Measurements from ENCODE around the gene CDSN. TPM values are rescaled to one million over a fixed set of nuclear protein-coding genes. Genes with fewer than 3 reads are reported as not detected.

Gene CDSN
- total RNA-seq, 1 donor from 2014 or later: not detected

DNA sequence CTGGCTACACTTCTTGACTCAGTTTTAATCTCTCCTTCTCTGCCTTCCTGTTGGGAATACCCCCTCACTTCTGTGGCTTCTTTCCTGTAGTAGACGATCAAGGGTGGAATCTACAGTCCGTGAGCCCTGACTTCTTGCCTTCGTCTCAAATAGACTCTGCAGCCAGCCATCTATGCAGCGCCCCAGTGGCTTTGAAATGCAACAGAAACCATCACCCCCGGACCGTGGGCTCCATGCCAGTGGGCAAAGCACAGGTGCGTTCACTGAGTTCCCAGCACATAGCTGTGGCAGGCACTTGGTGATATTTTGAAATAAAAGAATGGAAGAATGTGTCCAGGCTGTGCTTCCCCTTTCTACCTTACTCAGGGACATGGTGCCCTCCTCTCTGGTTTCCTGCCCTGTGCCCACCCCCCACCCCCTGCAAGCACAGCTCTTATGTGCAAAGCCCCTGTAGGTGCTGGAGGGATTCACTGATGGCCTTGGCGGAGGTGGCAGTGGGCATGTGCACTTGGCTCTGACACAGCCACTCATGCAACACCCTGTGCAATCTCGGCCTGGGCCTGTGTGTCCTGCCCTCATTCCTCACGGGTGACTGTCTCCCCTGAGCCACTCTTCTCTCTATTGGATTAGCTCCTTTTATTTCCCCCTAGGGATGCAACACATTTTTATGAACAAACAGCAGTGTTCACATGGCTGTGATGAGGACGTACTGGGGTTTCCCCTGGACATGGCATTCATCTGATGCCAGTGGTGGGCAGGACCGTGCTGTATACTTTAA is 5.5 kb upstream of the CDSN start:
- Mint-ChIP-seq H3K27me3 (peaks cover 37% of the 10 kb centered on the region), H3K4me1 (ENCODE audit: unreplicated experiment) (peaks cover 5% of the 10 kb centered on the region), H3K9me3 (no peaks in the 10 kb centered on the region), H3K4me3 (no peak overlapping the region), H3K36me3 (no peaks in the 10 kb centered on the region), H3K27ac (no peak overlapping the region)
- TF ChIP-seq, protein P1, sequence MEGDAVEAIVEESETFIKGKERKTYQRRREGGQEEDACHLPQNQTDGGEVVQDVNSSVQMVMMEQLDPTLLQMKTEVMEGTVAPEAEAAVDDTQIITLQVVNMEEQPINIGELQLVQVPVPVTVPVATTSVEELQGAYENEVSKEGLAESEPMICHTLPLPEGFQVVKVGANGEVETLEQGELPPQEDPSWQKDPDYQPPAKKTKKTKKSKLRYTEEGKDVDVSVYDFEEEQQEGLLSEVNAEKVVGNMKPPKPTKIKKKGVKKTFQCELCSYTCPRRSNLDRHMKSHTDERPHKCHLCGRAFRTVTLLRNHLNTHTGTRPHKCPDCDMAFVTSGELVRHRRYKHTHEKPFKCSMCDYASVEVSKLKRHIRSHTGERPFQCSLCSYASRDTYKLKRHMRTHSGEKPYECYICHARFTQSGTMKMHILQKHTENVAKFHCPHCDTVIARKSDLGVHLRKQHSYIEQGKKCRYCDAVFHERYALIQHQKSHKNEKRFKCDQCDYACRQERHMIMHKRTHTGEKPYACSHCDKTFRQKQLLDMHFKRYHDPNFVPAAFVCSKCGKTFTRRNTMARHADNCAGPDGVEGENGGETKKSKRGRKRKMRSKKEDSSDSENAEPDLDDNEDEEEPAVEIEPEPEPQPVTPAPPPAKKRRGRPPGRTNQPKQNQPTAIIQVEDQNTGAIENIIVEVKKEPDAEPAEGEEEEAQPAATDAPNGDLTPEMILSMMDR (conservative IDR thresholded peaks at IDR 0.05): no peak
- DNase-seq (ENCODE audit: extremely low spot score, unreplicated experiment): no peak

DNA sequence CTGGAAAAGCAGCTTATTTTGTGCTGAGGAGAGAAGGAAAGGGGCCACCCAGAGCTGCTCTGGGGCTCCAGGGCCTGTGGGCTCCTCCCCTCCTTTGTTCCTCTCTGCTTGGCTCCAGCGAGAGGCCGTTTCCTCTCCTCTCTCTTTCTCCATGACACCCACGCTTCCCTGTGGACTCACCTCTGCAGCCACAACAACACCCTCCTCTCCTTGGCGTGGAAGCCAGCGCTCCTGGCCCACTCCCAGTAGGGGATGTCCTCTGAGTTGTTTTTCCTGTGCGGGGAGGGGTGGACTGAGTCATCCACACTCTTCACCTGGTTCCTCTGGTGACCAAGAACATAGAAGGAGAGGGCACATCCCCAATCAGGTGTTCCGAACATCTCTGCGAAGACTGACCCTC is 4.9 kb upstream of the CDSN start:
- DNase-seq (ENCODE audit: extremely low spot score, unreplicated experiment): no peak
- H3K4me1 Mint-ChIP-seq (ENCODE audit: unreplicated experiment): peaks cover 5% of the 10 kb centered on the region
- no peak overlapping the region for H3K27ac Mint-ChIP-seq
- H3K36me3 Mint-ChIP-seq: no peaks in the 10 kb centered on the region
- H3K27me3 Mint-ChIP-seq: peaks cover 37% of the 10 kb centered on the region
- TF ChIP-seq, protein P1 (conservative IDR thresholded peaks at IDR 0.05): no peak
- no peak overlapping the region for H3K4me3 Mint-ChIP-seq
- no peaks in the 10 kb centered on the region for H3K9me3 Mint-ChIP-seq

DNA sequence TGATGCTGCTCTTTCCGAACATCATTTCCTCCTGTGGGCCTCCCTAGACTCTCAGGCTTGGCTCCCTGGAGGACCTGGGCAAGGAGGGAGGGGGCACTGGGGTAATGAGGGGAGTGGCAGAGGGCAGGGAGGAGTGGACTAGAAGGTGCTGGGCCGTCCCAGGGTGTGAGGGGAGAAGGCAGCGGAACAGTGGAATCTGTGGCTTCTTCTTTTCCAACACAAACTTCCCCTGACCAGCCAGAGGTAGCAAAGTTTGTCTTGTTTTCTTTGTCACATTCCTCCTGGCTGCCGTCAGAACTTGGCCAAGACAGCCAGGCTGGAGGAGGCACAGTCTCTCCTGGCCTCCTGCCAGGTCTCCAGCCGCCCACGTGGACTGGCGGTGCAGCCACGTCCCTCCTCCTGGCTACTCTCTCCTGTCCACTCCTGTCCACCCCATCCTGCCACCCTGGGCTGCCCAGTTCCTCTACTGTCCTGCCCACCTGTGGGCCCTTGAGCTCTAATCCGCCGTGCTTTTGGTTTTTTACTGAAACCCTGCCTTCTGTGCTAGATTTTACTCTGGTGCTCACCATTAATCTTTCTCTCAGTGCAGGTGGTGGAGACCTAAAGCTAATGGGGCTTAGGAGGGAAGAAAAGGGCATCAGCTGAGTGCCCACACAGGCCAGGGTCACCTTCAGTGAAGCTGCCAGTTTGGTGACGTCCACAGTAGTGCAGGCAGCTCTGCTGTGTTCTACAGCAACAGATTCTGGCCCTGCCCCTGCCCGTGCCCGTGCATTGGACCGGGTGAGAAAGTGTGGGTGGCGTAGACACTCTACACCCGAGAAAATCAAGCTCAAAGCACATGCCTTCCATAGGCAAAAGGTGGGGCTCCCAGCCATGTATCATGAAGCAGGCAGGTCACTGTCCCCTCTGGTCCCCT is 2.8 kb upstream of the CDSN start:
- Mint-ChIP-seq H3K4me1 (ENCODE audit: unreplicated experiment) (peaks cover 3% of the 10 kb centered on the region), H3K27ac (peak overlapping the region; percentile 19), H3K4me3 (no peak overlapping the region), H3K27me3 (peaks cover 34% of the 10 kb centered on the region), H3K9me3 (no peaks in the 10 kb centered on the region), H3K36me3 (no peaks in the 10 kb centered on the region)
- TF ChIP-seq, protein P1 (conservative IDR thresholded peaks at IDR 0.05): no peak
- DNase-seq (ENCODE audit: extremely low spot score, unreplicated experiment): no peak

DNA sequence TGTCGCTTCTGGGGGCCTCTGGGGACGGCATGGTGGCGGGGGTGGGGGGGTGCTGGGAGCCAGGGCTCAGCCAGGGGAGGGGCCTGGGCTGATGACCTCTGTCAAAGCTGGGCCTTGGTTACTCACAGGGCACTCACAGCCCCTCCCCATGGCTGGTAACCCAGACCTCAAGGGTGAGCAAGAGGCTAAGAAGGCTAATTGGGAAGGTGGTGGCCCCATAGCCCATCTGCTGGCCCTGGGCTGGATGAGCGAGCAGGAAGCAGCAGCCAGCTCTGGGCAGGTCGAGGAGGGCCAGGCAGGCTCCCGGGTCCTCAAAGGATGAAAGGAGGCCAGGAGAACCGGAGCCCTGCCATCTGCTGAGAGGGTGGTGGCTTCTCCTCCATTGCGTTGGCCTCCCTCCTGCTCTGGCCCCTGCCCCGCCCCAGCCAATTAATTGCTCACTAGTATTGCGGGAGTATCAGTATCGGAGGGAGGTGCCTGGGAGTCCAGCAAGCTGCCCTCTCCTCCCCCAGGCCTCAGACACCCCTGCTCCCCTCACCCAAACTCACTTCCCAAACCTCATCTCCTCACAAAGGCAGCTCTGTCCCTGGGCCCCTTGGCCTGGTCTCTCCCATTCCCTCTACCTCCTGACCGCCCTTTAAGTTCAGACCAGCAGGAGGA is 1.0 kb upstream of the CDSN start:
- H3K36me3 Mint-ChIP-seq: no peaks in the 10 kb centered on the region
- H3K9me3 Mint-ChIP-seq: no peaks in the 10 kb centered on the region
- H3K27me3 Mint-ChIP-seq: peaks cover 36% of the 10 kb centered on the region
- no peaks in the 10 kb centered on the region for H3K4me1 Mint-ChIP-seq (ENCODE audit: unreplicated experiment)
- H3K4me3 Mint-ChIP-seq: no peak overlapping the region
- H3K27ac Mint-ChIP-seq: no peak overlapping the region
- TF ChIP-seq, protein P1 (conservative IDR thresholded peaks at IDR 0.05): no peak
- no peak for DNase-seq (ENCODE audit: extremely low spot score, unreplicated experiment)

DNA sequence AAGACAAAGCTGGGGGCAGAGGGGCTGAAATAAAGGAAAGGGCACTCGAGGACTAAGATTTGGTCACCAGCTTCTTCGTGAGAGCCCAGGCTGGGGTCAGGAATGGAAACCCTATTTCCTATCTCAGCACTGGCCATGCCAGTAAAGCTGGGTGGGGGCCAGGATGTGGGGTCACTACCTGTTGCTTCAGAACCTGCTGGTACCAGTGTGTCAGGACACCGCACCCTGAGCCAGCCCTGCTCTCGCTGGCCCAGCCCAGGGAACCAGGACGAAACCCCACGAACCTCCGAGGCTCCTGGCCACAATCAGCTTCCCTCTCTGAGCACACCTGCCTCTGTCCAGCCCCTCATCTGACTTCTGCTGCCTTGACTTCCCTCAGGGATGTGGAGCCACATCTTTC is 2.1 kb downstream of the CDSN start:
- no peaks in the 10 kb centered on the region for H3K9me3 Mint-ChIP-seq
- TF ChIP-seq, protein P1 (conservative IDR thresholded peaks at IDR 0.05): no peak
- no peak overlapping the region for H3K27ac Mint-ChIP-seq
- no peak overlapping the region for H3K4me3 Mint-ChIP-seq
- H3K4me1 Mint-ChIP-seq (ENCODE audit: unreplicated experiment): no peaks in the 10 kb centered on the region
- peaks cover 52% of the 10 kb centered on the region for H3K27me3 Mint-ChIP-seq
- no peak for DNase-seq (ENCODE audit: extremely low spot score, unreplicated experiment)
- H3K36me3 Mint-ChIP-seq: no peaks in the 10 kb centered on the region
